Epithelial cell of proximal tubule (primary cell): Measurements from ENCODE around the gene PLEKHA6. TPM values are rescaled to one million over a fixed set of nuclear protein-coding genes. Genes with fewer than 3 reads are reported as not detected.
A peak's percentile ranks its signal among the peaks of the same experiment; 100 is the strongest.

ENCODE experiments used
- DNase-seq: peaks from one replicate; pipeline ENCODE4 v3.0.0-alpha.2; 2011; ENCODE audit warnings: low read depth
- H3K4me3 ChIP-seq: 2 replicates; pipeline ENCODE4 v1.5.1; 2011; ENCODE audit warnings: low read depth, mild to moderate bottlenecking, low read length
- CTCF ChIP-seq: conservative IDR thresholded peaks from 2 replicates; pipeline ENCODE4 v1.5.1; 2012; ENCODE audit warnings: low read depth, mild to moderate bottlenecking, low read length
- total RNA-seq: library from RNA; depleted of rRNA; stranded (reverse); fragments of >200 nt; gene quantifications from 2 replicates; pipeline ENCODE4 v1.2.3, GENCODE V29; 2015

The PLEKHA6 gene
- total RNA-seq, 1 donor from 2014 or later = 19.9 TPM

DNA sequence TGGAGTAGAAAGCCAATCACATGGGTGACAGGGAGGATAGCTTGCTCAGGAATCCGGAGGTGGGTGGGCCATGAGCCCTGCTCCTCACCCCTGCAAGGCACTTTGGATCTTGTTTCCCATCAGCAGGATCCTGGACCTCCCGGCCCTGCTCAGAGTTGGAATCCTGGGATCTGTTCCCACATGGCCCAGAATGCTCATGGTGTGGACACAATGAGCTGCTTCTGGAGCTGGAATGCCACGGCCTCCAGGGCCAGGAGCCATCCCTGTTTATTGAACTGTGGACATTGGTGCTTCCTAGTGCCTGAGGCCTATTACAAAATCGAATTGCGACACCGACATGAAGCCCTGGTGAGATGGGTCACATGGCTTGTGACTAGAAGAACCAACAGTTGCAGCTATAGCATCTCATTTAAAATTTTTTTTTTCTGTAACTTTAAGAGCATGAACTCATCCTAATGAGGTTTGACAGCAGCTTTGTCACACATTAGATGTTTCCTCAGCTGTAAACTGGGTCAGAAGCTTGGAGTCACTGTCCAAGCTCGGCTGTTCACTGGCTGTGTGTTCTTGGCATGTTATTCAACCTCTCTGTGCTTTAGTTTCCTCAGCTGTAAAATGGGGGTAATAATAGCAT, 105.6 kb downstream of the PLEKHA6 start:
- DNase-seq = peak; percentile 82
- H3K4me3 ChIP-seq = no peak overlapping the region
- TF ChIP-seq CTCF = no peak

GRCh38 chr1:204251926-204252689, 107.6 kb downstream of the PLEKHA6 start:
- H3K4me3 ChIP-seq = no peak overlapping the region
- DNase-seq = no peak
- TF ChIP-seq CTCF = no peak

GRCh38 chr1:204251286-204251685, 108.4 kb downstream of the PLEKHA6 start:
- no peak for DNase-seq
- H3K4me3 ChIP-seq = no peak overlapping the region
- TF ChIP-seq CTCF = no peak

DNA sequence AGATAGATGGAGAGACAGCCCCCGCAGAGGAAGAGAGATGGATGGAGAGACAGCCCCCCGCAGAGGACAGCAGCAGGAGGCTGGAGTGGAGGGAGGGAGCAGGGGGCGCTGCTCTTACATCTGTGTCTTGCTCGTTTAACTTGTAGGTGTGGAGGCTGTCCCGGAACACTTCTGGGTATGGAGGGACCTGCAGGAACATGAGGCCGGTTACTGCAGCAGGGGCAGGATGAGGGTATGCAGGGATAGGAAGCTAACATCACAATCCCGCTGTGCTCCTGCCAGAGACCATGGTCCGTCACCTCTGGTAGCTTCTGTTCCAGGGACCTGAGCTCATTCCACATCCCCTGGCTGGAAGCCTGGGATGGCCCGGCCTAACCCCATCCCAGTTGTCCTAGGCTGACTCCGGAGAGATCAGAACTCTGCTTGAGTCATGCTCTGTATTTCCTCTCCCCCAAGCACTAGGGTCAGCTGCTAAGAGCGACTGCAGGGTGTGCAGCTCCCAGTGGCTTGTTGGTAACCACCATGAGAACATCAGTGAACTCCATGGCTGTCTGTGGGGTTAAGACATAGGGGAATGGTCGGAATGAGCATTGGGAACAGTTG, 109.2 kb downstream of the PLEKHA6 start:
- H3K4me3 ChIP-seq = no peak overlapping the region
- TF ChIP-seq CTCF = no peak
- DNase-seq = no peak

- no peak for DNase-seq
- no peak overlapping the region for H3K4me3 ChIP-seq
- no peak for TF ChIP-seq CTCF
These were observed 109.8 kb downstream of the PLEKHA6 start for GRCh38 chr1:204249736-204250427.

DNA sequence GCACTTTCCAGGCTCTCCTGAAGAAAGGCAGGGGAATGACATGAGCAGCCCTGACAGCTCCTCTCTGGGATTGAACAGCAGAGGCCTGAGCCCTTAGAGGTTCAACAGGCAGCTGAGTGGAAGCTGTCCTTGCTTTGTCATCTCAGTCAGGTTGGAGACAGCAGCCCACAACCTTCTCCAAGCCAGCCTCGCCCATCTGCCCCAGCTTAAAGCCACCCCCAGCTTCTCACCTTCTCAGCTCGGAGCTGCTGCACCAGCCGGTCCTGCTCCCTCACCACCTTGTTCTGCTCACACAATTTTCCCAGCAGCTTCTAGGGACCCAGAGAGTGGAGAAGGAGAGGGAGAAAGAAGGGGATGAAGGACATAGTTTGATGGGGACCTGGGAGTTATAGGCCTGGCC, 110.8 kb downstream of the PLEKHA6 start:
- TF ChIP-seq CTCF = no peak
- DNase-seq = no peak
- no peak overlapping the region for H3K4me3 ChIP-seq
